SK-N-SH (cell line): ENCODE measurements around the gene MYLK. TPM values are rescaled to one million over a fixed set of nuclear protein-coding genes. Genes with fewer than 3 reads are reported as not detected.

Source experiments
- CTCF ChIA-PET: fragments of 300-600, 350-600 bp; formaldehyde crosslinking; extraction: SDS; loops from one replicate; lab custom pipeline; 2021; lab: Yijun Ruan, JAX
- POLR2A ChIA-PET: fragments of 350-600 bp; sonication (Branson Sonifier 250); formaldehyde crosslinking; extraction: SDS; loops from one replicate; lab custom pipeline; 2020; ENCODE audit warnings: antibody characterized with exemption, inconsistent platforms; lab: Yijun Ruan, JAX
- DNase-seq: peaks from one replicate; pipeline ENCODE4 v3.0.0; 2012
- H2AFZ ChIP-seq: fragments of 200-600 bp; sonication (generic); 2 replicates; pipeline ENCODE4 v1.8.1; 2016; ENCODE audit warnings: antibody characterized with exemption, mild to moderate bottlenecking, low read depth
- H3F3A ChIP-seq: fragments of 200-600 bp; sonication (generic); replicated peaks from 2 replicates; pipeline ENCODE3; 2016; ENCODE audit warnings: antibody characterized with exemption, mild to moderate bottlenecking; ENCODE audit not compliant: insufficient read depth
- H3K27ac ChIP-seq, 2 experiments: fragments of 200-500 bp in 1 of 2; fragments of 200-600 bp in 1 of 2; sonication (Bioruptor generic) in 1 of 2; sonication (generic), shearing (Covaris generic) in 1 of 2; 2 replicates each; pipeline versions ENCODE4 v1.5.1 to v1.6.1; 2014 to 2016; ENCODE audit warnings: low read depth in 2 of 2, inconsistent platforms in 1 of 2, low read length in 1 of 2, mild to moderate bottlenecking in 1 of 2, mixed read lengths in 1 of 2
- H3K27me3 ChIP-seq: fragments of 200-600 bp; sonication (generic), shearing (Covaris generic); 2 replicates; pipeline ENCODE4 v1.6.1; 2016; ENCODE audit warnings: mixed run types; ENCODE audit not compliant: insufficient read depth
- H3K36me3 ChIP-seq, 2 experiments: fragments of 200-500 bp in 1 of 2; fragments of 200-600 bp in 1 of 2; sonication (Bioruptor generic) in 1 of 2; sonication (generic) in 1 of 2; replicated peaks in 1 of 2; 2 replicates each; pipeline versions ENCODE3 to v1.5.1; 2014 to 2016; ENCODE audit warnings: low read length in 1 of 2, mild to moderate bottlenecking in 1 of 2; ENCODE audit not compliant: insufficient read depth in 2 of 2, control insufficient read depth in 1 of 2
- H3K4me1 ChIP-seq, 2 experiments: fragments of 200-500 bp in 1 of 2; fragments of 200-600 bp in 1 of 2; sonication (Bioruptor generic) in 1 of 2; sonication (generic), shearing (Covaris generic) in 1 of 2; 2 replicates each; pipeline versions ENCODE4 v1.5.1 to v1.6.1; 2014 to 2016; ENCODE audit warnings: low read depth in 1 of 2, low read length in 1 of 2, mixed run types in 1 of 2; ENCODE audit not compliant: insufficient read depth in 2 of 2, control insufficient read depth in 1 of 2
- H3K4me2 ChIP-seq: fragments of 200-600 bp; sonication (generic), shearing (Covaris generic); 2 replicates; pipeline ENCODE4 v1.6.1; 2017; ENCODE audit warnings: mixed run types
- H3K4me3 ChIP-seq, 2 experiments: fragments of 200-500 bp in 1 of 2; fragments of 200-600 bp in 1 of 2; sonication (Bioruptor generic) in 1 of 2; sonication (generic), shearing (Covaris generic) in 1 of 2; 2 replicates each; pipeline versions ENCODE4 v1.5.1 to v1.8.1; 2014 to 2016; ENCODE audit warnings: low read depth in 2 of 2, inconsistent platforms in 1 of 2, low read length in 1 of 2, mild to moderate bottlenecking in 1 of 2, mixed read lengths in 1 of 2, moderate library complexity in 1 of 2
- H3K79me2 ChIP-seq: fragments of 200-600 bp; sonication (generic); 2 replicates; pipeline ENCODE4 v1.8.1; 2017; ENCODE audit warnings: mild to moderate bottlenecking; ENCODE audit not compliant: insufficient read depth
- H3K9ac ChIP-seq: fragments of 200-600 bp; sonication (generic); 2 replicates; pipeline ENCODE4 v1.6.1; 2017; ENCODE audit warnings: mixed run types
- H3K9me2 ChIP-seq: fragments of 200-600 bp; sonication (generic); 2 replicates; pipeline ENCODE4 v1.6.1; 2017; ENCODE audit warnings: mixed run types
- H3K9me3 ChIP-seq: fragments of 200-600 bp; sonication (generic); 2 replicates; pipeline ENCODE4 v1.6.1; 2017; ENCODE audit warnings: mixed run types, mild to moderate bottlenecking, moderate library complexity
- H4K20me1 ChIP-seq: fragments of 200-600 bp; sonication (generic); 2 replicates; pipeline ENCODE4 v1.6.1; 2017; ENCODE audit warnings: mild to moderate bottlenecking, mixed run types; ENCODE audit not compliant: insufficient read depth
- CTCF ChIP-seq: fragments of 200-600 bp; sonication (generic); IDR thresholded peaks from 2 replicates; pipeline ENCODE4 v1.6.1; 2017; ENCODE audit warnings: antibody characterized with exemption, mild to moderate bottlenecking, moderate library complexity
- ELF1 ChIP-seq: IDR thresholded peaks from 2 replicates; pipeline ENCODE4 v1.4.0; 2012
- EP300 ChIP-seq, 2 experiments: IDR thresholded peaks; 2 replicates each; pipeline versions ENCODE4 v1.4.0 to v1.6.1; 2012; ENCODE audit warnings: borderline replicate concordance in 1 of 2, low read depth in 1 of 2, low read length in 1 of 2
- EZH2phosphoT487 ChIP-seq: fragments of 200-600 bp; sonication (generic); IDR thresholded peaks from 2 replicates; pipeline ENCODE4 v1.6.1; 2017; ENCODE audit warnings: low read depth, mixed run types, mild to moderate bottlenecking, antibody characterized with exemption, moderate library complexity, borderline replicate concordance
- FOSL2 ChIP-seq: IDR thresholded peaks from 2 replicates; pipeline ENCODE4 v1.4.0; 2012; ENCODE audit warnings: low read depth, mild to moderate bottlenecking, moderate library complexity, borderline replicate concordance
- FOXM1 ChIP-seq: IDR thresholded peaks from 2 replicates; pipeline ENCODE4 v1.4.0; 2012; ENCODE audit warnings: low read depth, mild to moderate bottlenecking
- GABPA ChIP-seq: IDR thresholded peaks from 2 replicates; pipeline ENCODE4 v1.4.0; 2012; ENCODE audit warnings: low read depth, mild to moderate bottlenecking
- GATA2 ChIP-seq: sonication (generic); formaldehyde crosslinking; IDR thresholded peaks from 2 replicates; pipeline ENCODE4 v1.5.0; 2020; ENCODE audit warnings: mild to moderate bottlenecking, missing genetic modification reagents
- IRF3 ChIP-seq: fragments of 150-350 bp; IDR thresholded peaks from 2 replicates; pipeline ENCODE4 v1.6.1; 2016; ENCODE audit warnings: mild to moderate bottlenecking, low read depth, low read length
- JUND ChIP-seq: IDR thresholded peaks from 2 replicates; pipeline ENCODE4 v1.4.0; 2012
- MAX ChIP-seq: IDR thresholded peaks from 2 replicates; pipeline ENCODE4 v1.4.0; 2012; ENCODE audit warnings: low read depth
- MEF2A ChIP-seq: IDR thresholded peaks from 2 replicates; pipeline ENCODE4 v1.4.0; 2012; ENCODE audit warnings: low read depth, borderline replicate concordance
- NFIC ChIP-seq: IDR thresholded peaks from 2 replicates; pipeline ENCODE4 v1.4.0; 2012; ENCODE audit warnings: borderline replicate concordance
- NRF1 ChIP-seq: IDR thresholded peaks from 2 replicates; pipeline ENCODE4 v1.6.1; 2012; ENCODE audit warnings: low read depth, mild to moderate bottlenecking, low read length
- POLR2AphosphoS5 ChIP-seq: IDR thresholded peaks from 2 replicates; pipeline ENCODE4 v1.6.1; 2012; ENCODE audit warnings: low read depth, low read length
- RAD21 ChIP-seq: IDR thresholded peaks from 2 replicates; pipeline ENCODE4 v1.6.1; 2012; ENCODE audit warnings: mild to moderate bottlenecking, low read length
- REST ChIP-seq: IDR thresholded peaks from 2 replicates; pipeline ENCODE4 v1.6.1; 2012; ENCODE audit warnings: mild to moderate bottlenecking, low read depth, low read length, moderate library complexity
- RFX5 ChIP-seq: IDR thresholded peaks from 2 replicates; pipeline ENCODE4 v1.6.1; 2012; ENCODE audit warnings: mild to moderate bottlenecking, improper control_type of control experiment, low read length
- SIN3A ChIP-seq: IDR thresholded peaks from 2 replicates; pipeline ENCODE4 v1.6.1; 2012; ENCODE audit warnings: low read depth, mild to moderate bottlenecking, low read length, moderate library complexity, borderline replicate concordance
- SMC3 ChIP-seq: IDR thresholded peaks from 2 replicates; pipeline ENCODE4 v1.6.1; 2012; ENCODE audit warnings: low read depth, low read length, improper control_type of control experiment
- TEAD4 ChIP-seq: IDR thresholded peaks from 2 replicates; pipeline ENCODE4 v1.4.0; 2012; ENCODE audit warnings: mild to moderate bottlenecking, borderline replicate concordance; ENCODE audit not compliant: insufficient read depth
- USF1 ChIP-seq: IDR thresholded peaks from 2 replicates; pipeline ENCODE4 v1.4.0; 2012; ENCODE audit warnings: low read depth, borderline replicate concordance
- USF2 ChIP-seq: fragments of 150-350 bp; IDR thresholded peaks from 2 replicates; pipeline ENCODE4 v1.6.1; 2017; ENCODE audit warnings: antibody characterized with exemption, low read length, low read depth, borderline replicate concordance
- WGBS: methylation state at CpG from one replicate; pipeline ENCODE4 v1.1.6; 2017; ENCODE audit warnings: low lambda C conversion rate; 5-methylcytosine and 5-hydroxymethylcytosine counted together
- polyA plus RNA-seq, 3 experiments: library from polyadenylated mRNA; depleted of rRNA; stranded (reverse); fragments of >200 nt; gene quantifications; 2 replicates each; pipeline ENCODE4 v1.2.3, GENCODE V29; 2012

The MYLK gene
- polyA plus RNA-seq, 1 of the 3 experiments (the other 2 are of a cell fraction), result 272 TPM

GRCh38 chr3:123584988-123585937, 298.9 kb downstream of the MYLK start, which contains the start of gene HACD2:
Gene HACD2 (minus strand): TSS chr3:123585053. CDS start chr3:123585027, 26 bp downstream.
- H2AFZ ChIP-seq, result peak within 1 kb of the TSS; percentile 82
- 2% methylated on average over 24 of the region's 54 CpGs for WGBS
- peak within 1 kb of the TSS; percentile 78 to 93 for H3K4me3 ChIP-seq
- no peaks in the 10 kb centered on the region for H3K27me3 ChIP-seq
- peaks cover 40% of the 10 kb centered on the region for H3K79me2 ChIP-seq
- H4K20me1 ChIP-seq, result no peaks in the 10 kb centered on the region
- peak within 1 kb of the TSS; percentile 87 for H3K9ac ChIP-seq
- peak within 1 kb of the TSS; percentile 79 for H3K4me2 ChIP-seq
- no peaks in the 10 kb centered on the region for H3K9me2 ChIP-seq
- H3K27ac ChIP-seq, result peak within 1 kb of the TSS; percentile 94 to 100
- peak; percentile 96 for DNase-seq
- H3K36me3 ChIP-seq, result peaks cover 7 to 30% of the 10 kb centered on the region in 2 experiments
- peaks cover 15% of the 10 kb centered on the region for H3F3A ChIP-seq
- peaks cover 4 to 9% of the 10 kb centered on the region in 2 experiments; a peak in 3 of 4 replicates for H3K4me1 ChIP-seq
- no peaks in the 10 kb centered on the region for H3K9me3 ChIP-seq
- ChIA-PET CTCF (interaction anchor here (0.7 to 4.3 kb wide), 6 partner anchors 12 to 1982 kb away, joined by 3 to 29 read pairs (median 4); no protein-coding TSS in a partner anchor), POLR2A (no interaction called here)
- TF ChIP-seq EP300 (IDR thresholded peaks at IDR 0.05; ENCODE audit: borderline replicate concordance in 1 of 2, low read depth in 1 of 2, low read length in 1 of 2) (no peak; a peak in 1 of 4 replicates), TEAD4 (no peak), NFIC (no peak; the same call in 1 of the 2 replicates), MAX (peak; percentile 72), SMC3 (no peak), RFX5 (no peak), JUND (no peak), POLR2AphosphoS5 (peak; percentile 81), CTCF (no peak), FOXM1 (no peak), EZH2phosphoT487 (no peak), REST (no peak; the same call in 1 of the 2 replicates), USF2 (no peak), NRF1 (no peak), GABPA (no peak; the same call in 1 of the 2 replicates), RAD21 (no peak), USF1 (no peak), MEF2A (no peak), SIN3A (peak; percentile 75; the same call in 1 of the 2 replicates), GATA2 (CRISPR knock-in tag) (no peak), IRF3 (no peak), ELF1 (peak; percentile 14; the same call in 1 of the 2 replicates), FOSL2 (no peak)
